Stimulated activated effector memory CD8-positive, alpha-beta T cell treated with anti-CD3 and anti-CD28 coated beads, Interleukin-12 subunit alpha, Interleukin-12 subunit beta, amount 100 ng/mL, for 72 hours (primary cell): ENCODE results near the gene FOXC1.

ENCODE experiments used
- ATAC-seq: fragments of 150-1000 bp; cut with Tn5 transposase; 2 replicates; pipeline ENCODE4 v1.10.0; 2021
- DNase-seq, 2 donors: peaks; one replicate each; pipeline ENCODE4 v3.0.0; 2021 to 2022; ENCODE audit warnings: low spot score in 2 of 2
- H3K27ac Mint-ChIP-seq: one replicate; pipeline ENCODE4 v1.8.0; 2022; ENCODE audit warnings: mild to moderate bottlenecking, mixed read lengths
- H3K36me3 Mint-ChIP-seq: one replicate; pipeline ENCODE4 v1.8.0; 2022; ENCODE audit warnings: mild to moderate bottlenecking, mixed read lengths
- H3K4me1 Mint-ChIP-seq: one replicate; pipeline ENCODE4 v1.8.0; 2022; ENCODE audit warnings: mixed read lengths
- H3K4me3 Mint-ChIP-seq: one replicate; pipeline ENCODE4 v1.8.0; 2022; ENCODE audit warnings: mild to moderate bottlenecking, mixed read lengths
- H3K9me3 Mint-ChIP-seq: one replicate; pipeline ENCODE4 v1.8.0; 2022; ENCODE audit warnings: mixed read lengths

The FOXC1 gene

GRCh38 chr6:1645466-1646185, 35.9 kb downstream of the FOXC1 start:
- no peak overlapping the region for H3K27ac Mint-ChIP-seq
- no peaks in the 10 kb centered on the region for H3K36me3 Mint-ChIP-seq
- H3K9me3 Mint-ChIP-seq: no peaks in the 10 kb centered on the region
- ATAC-seq: no peak
- no peak overlapping the region for H3K4me3 Mint-ChIP-seq
- DNase-seq: no peak
- no peaks in the 10 kb centered on the region for H3K4me1 Mint-ChIP-seq

- Mint-ChIP-seq H3K4me3 (no peak overlapping the region), H3K36me3 (no peaks in the 10 kb centered on the region), H3K27ac (no peak overlapping the region), H3K9me3 (no peaks in the 10 kb centered on the region), H3K4me1 (no peaks in the 10 kb centered on the region)
- ATAC-seq (no peak), DNase-seq (no peak)
These were observed 41.6 kb downstream of the FOXC1 start for GRCh38 chr6:1651362-1651761.

GRCh38 chr6:1652842-1653241, 43.1 kb downstream of the FOXC1 start:
- DNase-seq (no peak), ATAC-seq (no peak)
- Mint-ChIP-seq H3K4me1 (no peaks in the 10 kb centered on the region), H3K36me3 (no peaks in the 10 kb centered on the region), H3K4me3 (no peak overlapping the region), H3K27ac (no peak overlapping the region), H3K9me3 (no peaks in the 10 kb centered on the region)

GRCh38 chr6:1654054-1654453, 44.3 kb downstream of the FOXC1 start:
- H3K4me1 Mint-ChIP-seq: no peaks in the 10 kb centered on the region
- H3K27ac Mint-ChIP-seq: no peak overlapping the region
- no peak for DNase-seq
- no peaks in the 10 kb centered on the region for H3K36me3 Mint-ChIP-seq
- no peak overlapping the region for H3K4me3 Mint-ChIP-seq
- no peaks in the 10 kb centered on the region for H3K9me3 Mint-ChIP-seq
- ATAC-seq: no peak

GRCh38 chr6:1657116-1657770, 47.5 kb downstream of the FOXC1 start:
- Mint-ChIP-seq H3K27ac (no peak overlapping the region), H3K36me3 (no peaks in the 10 kb centered on the region), H3K4me1 (no peaks in the 10 kb centered on the region), H3K4me3 (no peak overlapping the region), H3K9me3 (no peaks in the 10 kb centered on the region)
- ATAC-seq: no peak
- DNase-seq: no peak

- no peak for DNase-seq
- Mint-ChIP-seq H3K4me1 (no peaks in the 10 kb centered on the region), H3K9me3 (no peaks in the 10 kb centered on the region), H3K36me3 (no peaks in the 10 kb centered on the region), H3K27ac (no peak overlapping the region), H3K4me3 (no peak overlapping the region)
- no peak for ATAC-seq
These were observed 48.1 kb downstream of the FOXC1 start for GRCh38 chr6:1657771-1658165.

- no peaks in the 10 kb centered on the region for H3K36me3 Mint-ChIP-seq
- ATAC-seq: no peak
- H3K27ac Mint-ChIP-seq: no peak overlapping the region
- H3K4me3 Mint-ChIP-seq: no peak overlapping the region
- DNase-seq: no peak
- no peaks in the 10 kb centered on the region for H3K9me3 Mint-ChIP-seq
- H3K4me1 Mint-ChIP-seq: no peaks in the 10 kb centered on the region
These were observed 48.7 kb downstream of the FOXC1 start for GRCh38 chr6:1658212-1659005.

GRCh38 chr6:1659816-1660215, 50.1 kb downstream of the FOXC1 start:
- Mint-ChIP-seq H3K9me3 (no peaks in the 10 kb centered on the region), H3K36me3 (no peaks in the 10 kb centered on the region), H3K4me1 (no peaks in the 10 kb centered on the region), H3K4me3 (no peak overlapping the region), H3K27ac (no peak overlapping the region)
- no peak for ATAC-seq
- DNase-seq: no peak

GRCh38 chr6:1662534-1662933, 52.8 kb downstream of the FOXC1 start:
- H3K27ac Mint-ChIP-seq: no peak overlapping the region
- H3K4me3 Mint-ChIP-seq: no peak overlapping the region
- DNase-seq: no peak
- no peaks in the 10 kb centered on the region for H3K36me3 Mint-ChIP-seq
- H3K9me3 Mint-ChIP-seq: no peaks in the 10 kb centered on the region
- ATAC-seq: no peak
- no peaks in the 10 kb centered on the region for H3K4me1 Mint-ChIP-seq
